Left renal cortex interstitium (tissue), 4 donors: Measurements from ENCODE around the gene DMD. TPM values are rescaled to one million over a fixed set of nuclear protein-coding genes. Genes with fewer than 3 reads are reported as not detected.

ENCODE experiments used
- DNase-seq, 4 donors: peaks; one replicate each; pipeline ENCODE4 v3.0.0-alpha.2; 2013; ENCODE audit warnings: low read depth in 4 of 4, low spot score in 2 of 4, missing footprints in 1 of 4
- polyA plus RNA-seq, 4 donors: library from polyadenylated mRNA; unstranded; fragments of 120-200 nt; gene quantifications; one replicate each; pipeline ENCODE4 v1.2.1, GENCODE V29; 2013; ENCODE audit not compliant: insufficient read length in 4 of 4

The DMD gene
- polyA plus RNA-seq, 4 donors, result 14.0 to 17.4 (median 15.2) TPM

DNA sequence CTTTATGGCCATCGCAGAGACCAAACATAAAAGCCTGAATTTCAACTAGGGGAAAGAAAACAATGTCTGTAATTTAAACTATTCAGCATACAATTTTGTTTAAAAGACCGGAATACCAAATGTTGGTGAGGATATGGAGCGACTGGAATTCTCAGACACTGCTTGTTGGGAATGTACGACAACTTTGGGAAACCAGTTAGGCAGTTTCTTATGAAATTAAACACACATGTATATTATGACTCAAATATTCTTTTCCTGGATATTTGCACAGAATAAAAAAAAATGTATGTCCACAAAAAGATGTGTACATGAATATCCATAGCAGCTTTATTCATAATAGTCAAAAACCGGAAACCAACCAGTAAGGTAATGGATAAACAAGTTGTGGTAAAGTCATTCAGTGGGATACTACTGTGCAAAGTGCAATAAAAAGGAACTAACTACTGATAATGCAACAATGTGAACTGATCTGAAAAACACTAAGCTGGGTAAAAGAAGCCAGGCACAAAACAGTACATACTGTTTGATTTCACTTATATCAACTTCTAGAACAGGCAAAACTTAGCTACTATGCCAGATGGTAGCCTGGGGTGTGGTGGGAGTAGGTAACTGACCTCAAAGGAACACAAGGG, 1986.9 kb downstream of the DMD start:
- no peak for DNase-seq

DNA sequence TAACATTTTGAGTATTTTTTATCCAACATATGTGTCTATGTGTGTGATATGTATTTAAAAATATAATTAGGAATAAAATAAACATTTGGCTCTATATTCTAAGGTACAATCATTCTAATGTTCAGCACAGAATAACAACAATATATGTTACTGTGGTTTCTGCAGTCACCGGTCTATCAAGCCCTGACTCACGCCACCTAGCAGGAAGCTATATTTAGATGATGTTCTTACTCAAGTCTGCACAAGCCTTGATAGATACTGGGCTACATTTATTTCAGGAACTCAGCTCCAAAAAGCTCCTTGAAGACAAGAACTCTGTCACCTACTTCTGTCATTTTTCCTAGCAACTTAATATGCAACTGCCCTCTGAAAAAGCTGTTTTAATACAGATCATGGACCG, 1987.5 kb downstream of the DMD start:
- no peak for DNase-seq

DNA sequence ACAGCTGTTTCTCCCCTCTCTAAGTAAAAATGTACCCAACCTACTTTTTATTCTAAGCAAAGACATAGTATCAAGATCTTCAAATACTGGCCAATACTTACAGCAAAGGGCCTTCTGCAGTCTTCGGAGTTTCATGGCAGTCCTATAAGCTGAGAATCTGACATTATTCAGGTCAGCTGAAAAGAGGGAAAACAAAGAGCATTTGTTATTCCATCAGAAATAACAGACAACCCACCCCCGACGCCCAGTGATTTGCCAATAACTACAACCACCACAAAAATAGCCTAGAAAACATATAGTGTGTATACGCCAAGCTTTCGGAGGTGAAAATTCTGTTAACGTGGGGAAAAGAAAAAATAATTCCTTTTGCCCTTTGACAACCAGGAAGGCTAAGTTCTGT, 1988.4 kb downstream of the DMD start:
- no peak for DNase-seq

DNA sequence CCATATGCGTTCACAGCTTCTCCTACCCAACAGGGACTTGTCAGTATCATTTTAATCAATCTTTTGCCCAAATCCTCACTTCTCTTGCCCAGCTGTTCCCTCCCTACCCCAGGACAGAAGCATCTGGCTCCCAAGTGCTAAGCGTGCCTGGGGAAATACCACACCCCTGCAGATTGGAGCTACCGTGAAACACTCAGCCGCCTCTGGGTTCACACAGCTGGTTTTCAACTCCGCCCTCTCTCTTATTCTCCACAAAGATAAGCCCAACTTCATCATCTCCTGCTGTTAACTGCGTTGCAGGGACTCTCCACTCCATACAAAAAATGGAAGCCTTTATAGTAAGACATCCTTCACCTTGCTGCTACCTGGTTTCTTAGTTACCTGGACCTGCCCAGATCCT, 1992.2 kb downstream of the DMD start:
- no peak for DNase-seq

DNA sequence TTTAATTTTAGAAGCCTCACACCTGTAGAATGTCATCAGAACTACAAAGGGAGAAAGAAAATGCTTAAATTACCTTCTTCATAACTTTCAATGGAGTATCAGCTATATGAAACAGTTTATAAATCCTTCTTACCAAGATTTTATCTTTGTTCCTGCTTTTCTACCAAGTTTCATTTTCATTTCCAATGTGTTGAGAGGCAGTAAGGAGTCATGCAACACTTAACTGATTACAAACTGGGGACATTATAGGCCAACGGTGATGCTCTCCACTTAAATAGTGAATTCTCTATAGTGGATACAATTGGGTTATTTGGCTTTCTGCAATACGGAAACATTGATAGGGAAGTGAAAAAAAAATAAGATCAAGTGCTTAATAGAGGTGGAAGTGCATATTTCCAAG, 1994.3 kb downstream of the DMD start:
- DNase-seq, result no peak

DNA sequence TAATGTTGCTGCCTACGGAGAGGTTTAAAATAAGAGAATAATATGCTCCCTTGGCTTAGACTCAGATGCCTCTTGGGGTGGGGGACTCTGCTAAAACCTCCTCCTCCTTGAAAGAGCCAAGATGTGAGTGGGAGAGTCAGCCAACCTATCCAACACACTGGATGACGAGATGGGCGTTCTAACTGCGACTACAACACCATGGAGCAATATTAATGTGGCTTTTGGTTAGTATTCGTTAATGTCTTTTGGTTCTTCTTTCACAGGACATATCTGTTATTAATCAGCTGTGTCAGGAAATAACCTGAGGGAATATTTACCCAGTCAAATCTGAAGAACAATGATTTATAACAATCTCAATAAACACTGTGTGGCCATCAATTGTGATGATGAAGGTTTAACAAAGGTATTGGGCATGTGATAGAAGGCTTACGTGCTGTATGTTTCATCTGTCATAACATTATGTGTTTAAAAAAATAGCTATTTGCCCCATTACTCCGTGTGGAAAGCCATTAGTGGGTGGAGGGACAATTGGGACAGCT, 1996.0 kb downstream of the DMD start:
- no peak for DNase-seq

DNA sequence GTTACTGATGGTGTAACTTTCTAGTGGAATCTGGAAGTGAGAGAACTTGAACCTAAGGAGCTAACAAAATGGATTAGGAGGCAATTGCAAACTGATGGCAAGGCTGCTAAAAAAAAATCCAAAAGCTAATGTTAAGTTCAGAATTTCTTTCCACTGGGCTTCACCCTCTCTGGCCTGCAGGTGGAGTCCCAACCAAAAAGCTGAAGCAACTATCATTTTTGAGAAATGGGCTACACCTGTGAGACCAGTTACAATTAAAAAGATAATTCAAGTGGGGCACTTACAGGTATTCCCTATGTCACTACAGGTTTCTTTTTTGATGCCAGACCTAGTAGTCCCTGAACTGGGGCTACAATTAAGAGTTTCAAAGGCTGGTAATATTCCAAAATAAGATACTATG, 1997.4 kb downstream of the DMD start:
- no peak for DNase-seq

DNA sequence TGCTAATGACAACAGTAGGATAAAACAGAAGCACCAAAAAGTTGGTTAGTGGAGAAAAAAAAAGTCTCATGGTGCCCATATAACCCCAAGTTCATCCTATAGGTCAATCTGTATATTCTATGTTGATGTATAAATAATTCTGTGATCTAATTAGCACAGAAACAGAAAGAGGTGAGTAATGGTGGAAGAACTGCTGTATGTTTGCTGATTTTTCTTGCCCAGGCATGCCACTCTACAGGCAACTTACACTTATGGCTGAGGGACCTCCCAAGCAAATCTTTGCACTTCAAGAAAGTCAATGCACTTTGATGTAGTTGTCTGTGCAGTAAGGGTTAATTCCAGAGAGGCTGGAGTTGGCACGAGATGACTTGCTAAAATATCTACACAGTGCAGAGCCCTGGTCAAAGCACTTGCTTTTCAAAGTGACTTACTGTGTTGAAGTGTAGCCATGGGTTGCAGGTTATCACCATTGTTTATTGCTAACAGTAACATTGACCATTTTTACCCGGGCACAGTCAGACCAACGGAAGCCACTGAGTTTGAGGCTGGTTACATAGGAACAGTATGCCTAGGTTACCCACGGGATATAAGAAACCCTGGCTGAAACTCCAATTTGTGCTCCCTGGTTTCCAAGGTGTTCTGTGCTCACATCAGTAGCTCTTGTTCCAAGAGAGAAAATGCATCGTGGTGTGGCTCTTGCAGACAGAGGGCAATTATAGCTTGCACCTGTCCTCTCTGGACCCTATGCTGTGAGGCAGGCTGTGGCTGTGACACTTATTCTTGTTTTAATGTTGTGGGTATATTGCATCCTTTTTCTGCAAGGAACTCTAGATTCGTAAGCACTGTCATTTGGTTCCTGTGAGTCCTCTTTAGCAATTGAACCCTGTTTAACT, 1998.2 kb downstream of the DMD start:
- no peak for DNase-seq

DNA sequence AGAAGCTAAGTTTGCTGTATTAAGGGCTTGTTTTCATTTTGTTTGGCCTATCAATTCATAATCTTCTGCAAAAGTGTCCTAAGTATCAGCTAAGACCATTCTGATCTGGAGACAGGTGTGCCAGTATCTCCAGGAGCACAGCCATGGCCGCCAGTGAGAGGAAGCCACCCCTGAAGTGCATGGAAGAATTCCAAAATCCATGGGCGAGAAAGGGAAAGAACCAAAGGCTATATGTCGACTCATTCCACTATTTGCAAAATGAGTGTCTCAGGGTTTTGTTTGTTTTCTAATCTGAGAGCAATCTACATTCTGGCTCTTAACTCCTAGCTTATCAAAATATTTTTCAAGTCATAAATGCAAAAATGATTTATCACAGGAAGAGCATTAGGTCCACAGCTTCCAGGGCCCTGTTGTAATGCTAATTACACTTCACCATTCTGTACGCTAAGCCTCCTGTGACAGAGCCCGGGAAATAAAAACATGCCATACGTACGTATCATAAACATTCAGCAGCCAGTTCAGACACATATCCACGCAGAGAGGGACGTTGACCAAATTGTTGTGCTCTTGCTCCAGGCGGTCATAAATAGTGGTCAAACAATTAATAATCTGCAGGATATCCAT, 2002.2 kb downstream of the DMD start:
- DNase-seq, result peak in 1 of 4 donors; percentile 9

DNA sequence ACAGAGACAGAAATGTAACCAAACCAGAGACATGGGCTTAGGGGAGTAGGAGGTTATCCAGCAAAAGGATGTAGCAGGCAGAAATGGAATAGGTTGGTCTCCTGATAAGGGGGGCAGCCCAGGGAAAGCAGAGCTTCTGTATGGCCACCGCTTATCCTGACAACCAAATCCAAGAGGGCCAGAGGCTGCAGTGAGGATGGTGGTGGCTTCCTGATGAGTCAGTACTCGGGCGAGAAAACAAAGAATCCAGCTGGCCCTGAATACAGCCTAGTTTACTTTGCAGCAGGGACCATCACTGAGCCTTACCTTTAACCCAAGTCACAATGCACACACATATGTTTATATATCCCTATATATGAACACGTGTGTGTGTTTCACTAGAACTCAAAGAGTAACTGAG, 2009.8 kb downstream of the DMD start:
- DNase-seq, result no peak

DNA sequence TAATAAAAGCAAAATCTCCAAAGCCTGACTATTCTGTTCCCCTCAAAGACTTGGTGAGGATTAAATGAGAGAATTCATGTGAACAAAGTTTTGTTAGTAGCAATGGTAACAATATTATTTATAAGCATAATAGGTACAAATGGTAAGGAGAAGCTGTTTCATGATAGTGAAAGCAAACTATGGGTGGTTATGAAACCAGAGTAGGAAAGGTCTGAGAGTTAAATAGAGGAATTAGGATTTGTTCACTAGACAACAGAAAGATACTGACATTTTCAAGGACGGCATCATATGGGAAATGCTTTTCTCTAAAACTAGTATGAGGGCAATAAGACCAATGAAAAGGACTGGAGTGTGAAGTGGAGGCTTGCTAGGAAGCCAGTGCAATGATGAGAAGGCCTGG, 2010.9 kb downstream of the DMD start:
- no peak for DNase-seq

DNA sequence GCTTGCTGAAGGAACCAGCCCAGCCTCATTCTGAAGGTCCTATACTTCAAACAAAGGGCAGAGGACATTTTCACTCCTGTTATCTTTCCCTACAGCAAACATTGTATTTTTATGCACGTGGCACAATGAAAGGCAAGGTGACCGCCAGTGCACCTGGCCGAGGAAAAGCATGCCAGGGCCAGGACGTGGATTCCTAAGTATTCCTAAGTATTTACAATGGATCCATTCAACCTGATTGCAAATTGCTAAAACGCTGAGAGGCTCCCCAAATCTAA, 2011.6 kb downstream of the DMD start:
- no peak for DNase-seq

DNA sequence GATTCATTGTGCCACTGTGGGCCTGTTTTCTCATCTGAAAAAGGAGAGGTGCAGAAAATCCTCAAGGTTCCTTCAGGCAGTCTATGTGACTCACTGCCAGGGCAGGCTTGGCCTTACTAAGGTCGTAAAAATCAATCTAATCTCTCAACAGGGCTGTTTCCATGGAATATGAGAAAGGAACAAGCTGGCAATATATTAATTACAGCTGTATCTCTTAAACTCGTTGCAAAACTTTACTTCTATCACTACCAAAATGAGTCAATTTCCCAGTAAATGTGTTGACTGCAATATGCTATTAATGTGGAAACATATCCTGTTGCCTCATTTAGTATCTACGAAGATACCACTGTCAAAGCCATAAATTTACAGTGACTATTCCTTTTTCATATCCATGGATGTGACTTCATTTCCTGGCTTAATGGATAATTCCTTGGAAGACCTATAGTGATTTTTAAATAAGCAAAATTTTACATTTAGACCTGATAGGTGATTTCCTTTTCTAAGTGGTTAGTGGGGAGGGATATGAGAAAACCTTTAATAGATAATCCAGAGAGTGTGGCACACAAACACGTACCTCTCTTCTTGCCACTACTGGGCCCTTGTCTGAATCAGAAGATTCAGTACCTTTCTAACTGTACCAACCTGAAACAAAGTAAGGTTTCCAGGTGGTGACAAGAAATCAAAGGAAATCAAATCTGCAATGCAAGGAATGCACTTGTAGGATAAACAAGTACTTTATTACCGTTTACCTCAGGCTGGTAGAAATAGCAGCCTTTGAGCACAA, 2012.1 kb downstream of the DMD start:
- DNase-seq, result no peak

DNA sequence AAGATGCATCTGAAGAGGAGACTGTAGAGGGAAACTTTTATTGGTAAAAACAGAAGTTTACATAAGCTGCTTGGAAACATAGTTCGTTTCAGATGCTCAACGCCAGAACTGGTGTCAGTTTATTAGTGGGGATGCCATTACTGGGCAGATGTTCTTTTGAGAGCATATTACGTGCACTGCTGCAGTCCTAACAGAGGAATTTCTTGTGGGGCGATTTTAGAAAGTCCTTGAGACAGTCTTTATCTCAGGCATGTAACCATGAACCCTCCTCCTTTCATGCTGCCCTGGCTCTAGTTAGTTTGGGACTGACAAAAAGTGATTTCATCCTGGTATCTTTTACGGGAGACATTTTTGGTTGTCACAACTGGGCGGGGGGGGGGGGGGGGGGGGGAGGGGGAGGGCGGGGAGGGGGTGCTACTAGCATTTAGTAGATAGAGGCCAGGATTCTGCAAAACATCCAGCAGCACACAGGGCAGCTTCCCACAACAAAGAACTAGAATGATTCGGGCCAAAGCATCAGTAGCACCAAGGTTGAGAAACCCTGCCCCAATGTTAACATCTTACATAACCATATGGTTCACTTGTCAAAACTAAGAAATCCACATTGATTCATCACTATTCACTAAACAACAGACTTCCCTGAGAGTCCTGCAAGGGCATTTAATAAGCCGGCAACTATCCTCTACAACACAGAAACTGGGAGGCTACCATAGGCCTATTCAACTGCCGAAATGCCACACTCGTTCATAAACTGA, 2021.0 kb downstream of the DMD start:
- DNase-seq, result no peak

DNA sequence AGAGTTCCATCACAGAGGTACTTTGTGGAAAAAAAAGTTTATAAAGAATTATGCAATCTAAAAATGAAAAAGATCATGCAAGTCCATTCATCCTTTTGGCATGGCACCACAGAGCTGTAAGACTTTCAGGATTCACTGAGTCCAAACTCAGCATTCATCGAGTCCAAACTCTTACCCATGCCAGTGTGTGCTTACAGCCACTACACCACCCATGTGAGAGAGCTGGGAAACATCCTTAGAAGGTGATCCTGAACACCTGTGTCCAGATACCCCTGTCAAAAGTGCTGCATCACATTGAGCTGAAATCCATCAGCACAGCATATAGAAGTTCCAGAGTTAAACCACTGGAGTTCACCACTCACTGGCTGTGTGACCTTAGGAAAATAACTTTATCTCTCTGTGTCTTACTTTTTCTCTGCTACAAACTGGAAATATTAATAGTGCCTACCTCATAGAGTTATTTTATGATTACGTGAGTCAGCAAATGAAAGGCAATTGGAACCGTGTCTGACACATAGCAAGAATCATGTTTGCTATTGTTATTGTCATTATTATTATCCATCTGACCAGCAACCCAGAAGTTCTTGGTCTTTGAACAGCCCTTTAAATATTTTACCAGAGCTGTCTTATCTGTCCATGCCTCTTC, 2024.5 kb downstream of the DMD start:
- DNase-seq, result no peak

DNA sequence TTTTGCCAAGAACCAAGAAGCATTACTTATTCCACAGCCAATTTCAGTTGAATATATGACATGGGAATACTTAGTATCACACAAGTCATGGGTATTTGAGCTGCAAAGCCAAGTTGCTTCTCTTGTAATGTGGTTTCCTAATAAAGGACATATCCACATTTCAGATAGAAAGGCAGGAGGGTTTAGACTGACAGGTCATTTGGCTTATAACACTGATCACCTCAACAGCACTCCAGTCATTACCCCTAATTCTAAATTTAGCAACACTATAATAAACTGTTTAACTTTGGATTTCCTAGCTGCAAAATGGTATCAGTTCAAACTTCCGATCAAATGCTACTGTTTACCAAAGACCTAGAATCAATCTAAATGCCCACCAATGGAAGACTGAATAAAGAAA, 2025.5 kb downstream of the DMD start:
- no peak for DNase-seq

DNA sequence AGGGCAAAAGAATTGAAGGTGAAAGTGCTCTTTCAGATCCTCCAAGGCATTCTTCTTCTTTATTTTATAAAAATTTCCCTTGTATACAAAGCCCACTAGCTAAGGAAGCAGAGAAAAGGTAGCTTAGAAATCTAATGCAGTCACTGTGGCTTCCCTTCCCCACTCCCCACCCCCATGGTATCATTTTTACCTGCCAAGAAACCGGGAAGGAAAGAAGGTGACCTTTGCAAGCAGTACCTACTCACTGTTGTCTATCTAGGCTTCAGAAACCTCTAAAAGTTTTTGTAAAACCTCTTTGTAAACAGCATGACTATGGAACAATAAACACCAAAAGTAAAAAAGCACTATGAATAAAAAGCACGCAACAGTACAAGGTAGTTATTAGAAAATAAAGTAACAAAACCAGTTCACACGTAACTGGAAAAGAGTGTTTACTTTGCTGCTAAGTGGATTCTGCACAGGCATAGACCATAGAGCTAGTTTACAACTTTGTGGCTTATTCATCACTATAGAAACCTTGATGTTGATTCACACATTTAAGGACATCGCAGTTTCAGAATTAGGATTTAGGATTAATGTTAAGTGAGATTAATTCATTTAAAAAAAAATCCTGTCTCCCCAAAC, 2029.9 kb downstream of the DMD start:
- no peak for DNase-seq

DNA sequence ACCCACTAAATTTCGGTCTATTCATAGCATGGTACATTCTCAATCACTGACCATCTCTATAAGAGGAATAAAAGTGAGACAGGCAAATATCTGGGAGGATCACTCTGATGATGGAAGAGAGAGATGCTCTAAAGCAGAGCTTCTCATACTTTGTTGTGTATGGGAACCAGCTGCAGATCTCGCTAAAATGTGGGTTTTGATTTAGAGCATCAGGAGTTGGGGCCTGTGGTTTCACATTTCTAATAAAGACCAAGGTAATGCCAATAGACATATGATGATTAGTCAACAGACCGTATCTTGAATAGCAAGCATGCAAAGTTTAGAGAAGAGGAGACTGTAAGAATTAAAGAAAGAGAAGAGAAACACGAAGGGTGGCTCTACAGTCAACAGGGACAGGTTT, 2032.1 kb downstream of the DMD start:
- DNase-seq, result no peak

DNA sequence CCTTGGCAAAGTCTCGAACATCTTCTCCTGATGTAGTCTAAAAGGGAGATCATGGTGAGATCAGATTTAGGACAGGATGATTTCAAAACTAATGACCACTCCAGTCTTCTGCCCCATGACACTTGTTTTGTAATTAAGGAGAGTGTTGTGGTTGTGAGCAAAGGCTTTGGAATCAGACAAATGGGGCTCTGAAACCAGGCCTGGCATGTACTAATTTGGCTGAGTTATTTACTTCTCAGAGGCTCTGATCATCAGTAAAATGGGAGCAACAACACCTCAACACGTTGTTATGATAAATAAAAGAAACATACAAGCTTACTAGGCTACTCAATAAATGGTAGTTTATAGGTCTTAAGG, 2032.6 kb downstream of the DMD start:
- no peak for DNase-seq
